H1 (cell line): ENCODE measurements around the gene AGO3.

Source experiments
- CREB1 ChIP-seq: IDR thresholded peaks from 2 replicates; pipeline ENCODE4 v1.6.1; 2012; ENCODE audit warnings: inconsistent platforms
- CTCF ChIP-seq, 3 experiments: IDR thresholded peaks; 1 replicate in 2 of 3; 2 replicates in 1 of 3; pipeline versions ENCODE4 v1.5.1 to v1.6.1; 2011; ENCODE audit warnings: low read length in 3 of 3, mild to moderate bottlenecking in 3 of 3, inconsistent platforms in 2 of 3, low read depth in 1 of 3, moderate library complexity in 1 of 3; ENCODE audit not compliant: insufficient read depth in 1 of 3; ENCODE audit errors: control extremely low read depth in 1 of 3
- EP300 ChIP-seq, 2 experiments: IDR thresholded peaks; 1 replicate in 1 of 2; 2 replicates in 1 of 2; pipeline ENCODE4 v1.6.1; 2011 to 2012; ENCODE audit warnings: low read depth in 2 of 2, low read length in 2 of 2, mild to moderate bottlenecking in 2 of 2, borderline replicate concordance in 1 of 2, inconsistent platforms in 1 of 2, moderate library complexity in 1 of 2
- EZH2 ChIP-seq: fragments of 200-600 bp; sonication (generic); IDR thresholded peaks from 2 replicates; pipeline ENCODE4 v1.7.1; 2012; ENCODE audit warnings: low read depth, mild to moderate bottlenecking, moderate library complexity, low read length, inconsistent platforms; ENCODE audit not compliant: severe bottlenecking
- NANOG ChIP-seq: IDR thresholded peaks from 2 replicates; pipeline ENCODE4 v1.6.1; 2011; ENCODE audit warnings: low read length, low read depth, mild to moderate bottlenecking, inconsistent platforms; ENCODE audit not compliant: insufficient read depth, poor library complexity, severe bottlenecking
- SUZ12 ChIP-seq: fragments of 200-600 bp; sonication (generic); IDR thresholded peaks from 2 replicates; pipeline ENCODE4 v1.6.1; 2012; ENCODE audit warnings: mild to moderate bottlenecking, inconsistent platforms, low read length, moderate library complexity, mixed read lengths

DNA sequence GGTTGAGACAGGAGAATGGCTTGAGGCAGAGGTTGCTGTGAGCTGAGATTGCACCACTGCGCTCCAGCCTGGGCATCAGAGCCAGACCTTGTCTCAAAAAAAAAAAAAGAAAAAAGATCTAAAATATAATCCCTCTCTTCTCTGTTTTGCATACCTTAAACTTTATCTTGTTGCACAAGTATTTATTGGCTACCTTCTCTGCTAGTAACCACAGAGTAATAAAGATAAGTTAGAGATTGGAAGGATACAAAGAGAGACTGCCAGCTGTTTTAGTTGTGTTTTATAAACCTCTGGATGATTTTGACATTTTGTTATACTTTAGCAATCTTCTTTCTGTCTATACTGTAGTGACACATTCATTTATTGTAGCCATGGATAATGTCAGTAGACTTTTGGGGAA lies 27.7 kb downstream of the AGO3 start:
- no peak for TF ChIP-seq EZH2
- TF ChIP-seq NANOG = no peak
- TF ChIP-seq CTCF (IDR thresholded peaks at IDR 0.05; ENCODE audit: control extremely low read depth in 1 of 3, insufficient read depth in 1 of 3, low read depth in 1 of 3, low read length in 3 of 3) = no peak
- no peak for TF ChIP-seq SUZ12
- no peak for TF ChIP-seq CREB1
- no peak for TF ChIP-seq EP300 (IDR thresholded peaks at IDR 0.05; ENCODE audit: borderline replicate concordance in 1 of 2, low read depth in 2 of 2, low read length in 2 of 2)
